HepG2 (cell line): Measurements from ENCODE around the gene STAP2. TPM values are rescaled to one million over a fixed set of nuclear protein-coding genes. Genes with fewer than 3 reads are reported as not detected.

ENCODE experiments used
- ATF4 ChIP-seq, 2 experiments: fragments of 450-650 bp in 1 of 2; sonication (generic) in 1 of 2; formaldehyde crosslinking; IDR thresholded peaks; 2 replicates each; pipeline versions ENCODE4 v1.5.0 to v1.8.0; 2020 to 2022; ENCODE audit warnings: mild to moderate bottlenecking in 1 of 2, missing genetic modification reagents in 1 of 2
- CREB1 ChIP-seq, 2 experiments: fragments of 450-650 bp in 1 of 2; IDR thresholded peaks; 2 replicates each; pipeline ENCODE4 v1.6.1; 2016 to 2017; ENCODE audit warnings: control low read depth in 1 of 2, mild to moderate bottlenecking in 1 of 2, missing compliant biosample characterization in 1 of 2, missing genetic modification characterization in 1 of 2
- GATA4 ChIP-seq: sonication (generic); IDR thresholded peaks from 2 replicates; pipeline ENCODE4 v1.6.1; 2016; ENCODE audit warnings: antibody characterized with exemption, low read depth, borderline replicate concordance
- ISL2 ChIP-seq: sonication (generic); formaldehyde crosslinking; IDR thresholded peaks from 2 replicates; pipeline ENCODE4 v1.5.0; 2020; ENCODE audit warnings: missing genetic modification reagents
- JARID2 ChIP-seq: sonication (generic); formaldehyde crosslinking; IDR thresholded peaks from 2 replicates; pipeline ENCODE4 v1.8.1; 2023; ENCODE audit warnings: missing genetic modification reagents, inconsistent platforms; ENCODE audit not compliant: insufficient replicate concordance
- RAD21 ChIP-seq: fragments of 450-650 bp; formaldehyde crosslinking; IDR thresholded peaks from 2 replicates; pipeline ENCODE4 v1.5.0; 2020; ENCODE audit warnings: mild to moderate bottlenecking
- RBFOX2 ChIP-seq: fragments of 200-400 bp; formaldehyde crosslinking; IDR thresholded peaks from 2 replicates; pipeline ENCODE4 v1.6.1; 2017; ENCODE audit warnings: low read depth, mild to moderate bottlenecking, low read length
- RFXAP ChIP-seq: sonication (generic); formaldehyde crosslinking; IDR thresholded peaks from 2 replicates; pipeline ENCODE4 v1.4.0; 2020; ENCODE audit warnings: missing genetic modification reagents, borderline replicate concordance
- TOPORS ChIP-seq: sonication (generic); formaldehyde crosslinking; IDR thresholded peaks from 2 replicates; pipeline ENCODE4 v1.8.0; 2023; ENCODE audit warnings: mild to moderate bottlenecking, missing genetic modification reagents
- ZBTB10 ChIP-seq: sonication (generic); formaldehyde crosslinking; IDR thresholded peaks from 2 replicates; pipeline ENCODE4 v1.4.0; 2020; ENCODE audit warnings: missing genetic modification reagents, borderline replicate concordance
- ZNF180 ChIP-seq: sonication (generic); formaldehyde crosslinking; IDR thresholded peaks from 2 replicates; pipeline ENCODE4 v1.4.0; 2020; ENCODE audit warnings: low read depth, missing genetic modification reagents, borderline replicate concordance
- ZNF567 ChIP-seq: sonication (generic); formaldehyde crosslinking; IDR thresholded peaks from 2 replicates; pipeline ENCODE4 v1.8.1; 2023; ENCODE audit warnings: mild to moderate bottlenecking, missing genetic modification reagents, borderline replicate concordance
- ZNF607 ChIP-seq: sonication (generic); formaldehyde crosslinking; IDR thresholded peaks from 2 replicates; pipeline ENCODE4 v1.5.1; 2020; ENCODE audit warnings: missing genetic modification reagents, mild to moderate bottlenecking, borderline replicate concordance
- ZNF614 ChIP-seq: IDR thresholded peaks from 2 replicates; pipeline ENCODE4 v1.6.1; 2018; ENCODE audit warnings: missing biosample characterization, missing genetic modification reagents, inconsistent platforms, borderline replicate concordance
- ZNF773 ChIP-seq: sonication (generic); formaldehyde crosslinking; IDR thresholded peaks from 2 replicates; pipeline ENCODE4 v1.4.0; 2020; ENCODE audit warnings: missing genetic modification reagents, borderline replicate concordance
- polyA plus RNA-seq, 8 experiments: library from polyadenylated mRNA; depleted of rRNA in 3 of 8; stranded (reverse) in 7 of 8; unstranded in 1 of 8; fragments of >200 nt; fragmentation: Illumina TruSeq in 4 of 8; extraction: Trizol in 4 of 8; gene quantifications; 2 replicates each; pipeline versions ENCODE4 v1.2.1 to v1.2.3, GENCODE V29; 2011 to 2016; ENCODE audit warnings: low read depth in 4 of 8, missing spikeins in 1 of 8, mixed read lengths in 1 of 8; ENCODE audit not compliant: insufficient read depth in 1 of 8
- total RNA-seq, 5 experiments: library from RNA; depleted of rRNA; stranded (reverse); fragments of >200 nt; fragmentation: Illumina TruSeq; extraction: Trizol; gene quantifications; 2 replicates each; pipeline ENCODE4 v1.2.3, GENCODE V29; 2016; ENCODE audit warnings: low read depth in 1 of 5
- TF ChIP-seq, protein P1 (sequence below): sonication (generic); formaldehyde crosslinking; IDR thresholded peaks from 2 replicates; pipeline ENCODE4 v1.8.0; 2022; ENCODE audit warnings: mild to moderate bottlenecking, missing genetic modification reagents, moderate library complexity
- TF ChIP-seq, protein P2 (sequence below): fragments of 450-650 bp; IDR thresholded peaks from 2 replicates; pipeline ENCODE4 v1.6.1; 2016
- TF ChIP-seq, protein P3 (sequence below): IDR thresholded peaks from 2 replicates; pipeline ENCODE4 v1.6.1; 2012; ENCODE audit warnings: low read length, improper control_type of control experiment

Gene STAP2
- total and polyA plus RNA-seq, 2 of the 13 experiments (the other 11 are each of a cell fraction or from before 2014, with no cell fraction given): 39.0 to 43.7 TPM

DNA sequence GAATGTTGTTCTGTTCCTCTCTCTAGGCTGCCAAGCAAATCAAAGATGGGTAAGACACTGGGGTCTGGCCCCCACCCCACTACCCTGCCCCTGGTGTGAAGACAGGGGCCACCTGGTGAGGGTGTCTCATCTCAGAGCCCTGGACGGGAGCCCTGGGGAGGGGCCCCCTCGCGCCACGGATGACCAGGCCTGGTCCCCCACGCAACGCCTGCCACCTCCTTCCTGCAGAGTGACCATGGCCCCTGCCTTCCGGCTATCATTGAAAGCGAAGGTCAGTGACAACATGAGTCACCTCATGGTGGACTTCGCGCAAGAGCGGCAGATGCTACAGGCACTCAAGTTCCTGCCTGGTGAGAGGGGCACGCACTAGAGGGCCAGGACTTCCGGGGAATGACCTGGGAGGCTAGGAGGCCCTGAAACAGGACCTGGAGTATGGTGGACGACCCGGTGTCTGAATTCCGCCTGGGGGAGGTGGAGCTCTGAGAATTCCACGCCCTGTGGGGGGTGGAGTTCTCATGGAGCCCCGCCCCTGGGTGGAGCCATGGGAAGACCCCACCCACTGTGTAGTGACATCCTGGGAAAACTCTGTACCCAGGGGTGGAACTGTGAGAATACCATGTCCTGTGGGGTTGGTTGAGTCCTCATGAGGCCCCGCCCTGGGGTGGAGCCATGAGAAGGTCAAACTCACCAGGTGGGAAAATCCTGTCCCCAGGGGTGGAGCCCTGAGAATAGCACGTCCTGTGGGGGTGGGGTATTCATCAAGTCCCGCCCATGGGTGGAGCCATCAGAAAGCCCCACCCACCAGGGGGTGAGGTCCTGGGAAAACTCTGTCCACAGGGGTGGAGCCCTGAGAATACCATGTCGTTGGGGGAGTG is 28.1 kb downstream of the STAP2 start (continued):
- TF ChIP-seq ZBTB10 (CRISPR knock-in tag) (peak; percentile 32; the same call in 1 of the 2 replicates), GATA4 (no peak), TOPORS (CRISPR knock-in tag) (0 out of 2 replicates have a peak, but pooled peaks have one; percentile 29), ATF4 (CRISPR knock-in tag; IDR thresholded peaks at IDR 0.05) (peak in 1 of 2 experiments; percentile 78; a peak in 2 of 4 replicates), ZNF180 (CRISPR knock-in tag) (no peak), RFXAP (CRISPR knock-in tag) (peak; percentile 69; the same call in 1 of the 2 replicates), RBFOX2 (peak; percentile 60), ZNF614 (peak; percentile 89; the same call in 1 of the 2 replicates), JARID2 (peak; percentile 48), CREB1 (IDR thresholded peaks at IDR 0.05) (peak; percentile 64), CREB1 (CRISPR knock-in tag; IDR thresholded peaks at IDR 0.05) (peak; percentile 80; the same call in 1 of the 2 replicates), ZNF567 (no peak), ZNF773 (no peak), ZNF607 (CRISPR knock-in tag) (peak; percentile 93), RAD21 (peak; percentile 40; the same call in 1 of the 2 replicates), ISL2 (peak; percentile 66)
- TF ChIP-seq, protein P1, sequence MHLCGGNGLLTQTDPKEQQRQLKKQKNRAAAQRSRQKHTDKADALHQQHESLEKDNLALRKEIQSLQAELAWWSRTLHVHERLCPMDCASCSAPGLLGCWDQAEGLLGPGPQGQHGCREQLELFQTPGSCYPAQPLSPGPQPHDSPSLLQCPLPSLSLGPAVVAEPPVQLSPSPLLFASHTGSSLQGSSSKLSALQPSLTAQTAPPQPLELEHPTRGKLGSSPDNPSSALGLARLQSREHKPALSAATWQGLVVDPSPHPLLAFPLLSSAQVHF: no peak
- TF ChIP-seq, protein P2, sequence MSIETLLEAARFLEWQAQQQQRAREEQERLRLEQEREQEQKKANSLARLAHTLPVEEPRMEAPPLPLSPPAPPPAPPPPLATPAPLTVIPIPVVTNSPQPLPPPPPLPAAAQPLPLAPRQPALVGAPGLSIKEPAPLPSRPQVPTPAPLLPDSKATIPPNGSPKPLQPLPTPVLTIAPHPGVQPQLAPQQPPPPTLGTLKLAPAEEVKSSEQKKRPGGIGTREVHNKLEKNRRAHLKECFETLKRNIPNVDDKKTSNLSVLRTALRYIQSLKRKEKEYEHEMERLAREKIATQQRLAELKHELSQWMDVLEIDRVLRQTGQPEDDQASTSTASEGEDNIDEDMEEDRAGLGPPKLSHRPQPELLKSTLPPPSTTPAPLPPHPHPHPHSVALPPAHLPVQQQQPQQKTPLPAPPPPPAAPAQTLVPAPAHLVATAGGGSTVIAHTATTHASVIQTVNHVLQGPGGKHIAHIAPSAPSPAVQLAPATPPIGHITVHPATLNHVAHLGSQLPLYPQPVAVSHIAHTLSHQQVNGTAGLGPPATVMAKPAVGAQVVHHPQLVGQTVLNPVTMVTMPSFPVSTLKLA: peak; percentile 39
- TF ChIP-seq, protein P3, sequence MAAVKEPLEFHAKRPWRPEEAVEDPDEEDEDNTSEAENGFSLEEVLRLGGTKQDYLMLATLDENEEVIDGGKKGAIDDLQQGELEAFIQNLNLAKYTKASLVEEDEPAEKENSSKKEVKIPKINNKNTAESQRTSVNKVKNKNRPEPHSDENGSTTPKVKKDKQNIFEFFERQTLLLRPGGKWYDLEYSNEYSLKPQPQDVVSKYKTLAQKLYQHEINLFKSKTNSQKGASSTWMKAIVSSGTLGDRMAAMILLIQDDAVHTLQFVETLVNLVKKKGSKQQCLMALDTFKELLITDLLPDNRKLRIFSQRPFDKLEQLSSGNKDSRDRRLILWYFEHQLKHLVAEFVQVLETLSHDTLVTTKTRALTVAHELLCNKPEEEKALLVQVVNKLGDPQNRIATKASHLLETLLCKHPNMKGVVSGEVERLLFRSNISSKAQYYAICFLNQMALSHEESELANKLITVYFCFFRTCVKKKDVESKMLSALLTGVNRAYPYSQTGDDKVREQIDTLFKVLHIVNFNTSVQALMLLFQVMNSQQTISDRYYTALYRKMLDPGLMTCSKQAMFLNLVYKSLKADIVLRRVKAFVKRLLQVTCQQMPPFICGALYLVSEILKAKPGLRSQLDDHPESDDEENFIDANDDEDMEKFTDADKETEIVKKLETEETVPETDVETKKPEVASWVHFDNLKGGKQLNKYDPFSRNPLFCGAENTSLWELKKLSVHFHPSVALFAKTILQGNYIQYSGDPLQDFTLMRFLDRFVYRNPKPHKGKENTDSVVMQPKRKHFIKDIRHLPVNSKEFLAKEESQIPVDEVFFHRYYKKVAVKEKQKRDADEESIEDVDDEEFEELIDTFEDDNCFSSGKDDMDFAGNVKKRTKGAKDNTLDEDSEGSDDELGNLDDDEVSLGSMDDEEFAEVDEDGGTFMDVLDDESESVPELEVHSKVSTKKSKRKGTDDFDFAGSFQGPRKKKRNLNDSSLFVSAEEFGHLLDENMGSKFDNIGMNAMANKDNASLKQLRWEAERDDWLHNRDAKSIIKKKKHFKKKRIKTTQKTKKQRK: no peak
